Keratinocyte (primary cell): ENCODE measurements around the gene BOD1. TPM values are rescaled to one million over a fixed set of nuclear protein-coding genes. Genes with fewer than 3 reads are reported as not detected.

Experiments used
- DNase-seq: peaks from one replicate; pipeline ENCODE4 v3.0.0-alpha.2; 2011; ENCODE audit warnings: low read depth, missing footprints, low spot score
- FAIRE-seq: peaks from 2 replicates; lab custom pipeline; 2011; peaks lifted over from hg19 to GRCh38; lab: Jason Lieb, UNC
- H2AFZ ChIP-seq: 2 replicates; pipeline ENCODE4 v1.6.0; 2012; ENCODE audit warnings: low read length, control low read depth, inconsistent platforms; ENCODE audit not compliant: control insufficient read depth
- H3K27ac ChIP-seq: 2 replicates; pipeline ENCODE4 v1.5.1; 2011; ENCODE audit warnings: low read length; ENCODE audit not compliant: control insufficient read depth, insufficient read depth
- H3K27me3 ChIP-seq: 3 replicates; pipeline ENCODE4 v1.6.0; 2011; ENCODE audit warnings: low read length; ENCODE audit not compliant: control insufficient read depth, insufficient read depth; ENCODE audit errors: extremely low read depth
- H3K36me3 ChIP-seq, 2 experiments: 2 replicates in 1 of 2; 3 replicates in 1 of 2; pipeline ENCODE4 v1.5.1; 2011; ENCODE audit warnings: low read length in 2 of 2, mild to moderate bottlenecking in 1 of 2; ENCODE audit not compliant: control insufficient read depth in 2 of 2, insufficient read depth in 2 of 2; ENCODE audit errors: extremely low read depth in 1 of 2
- H3K4me1 ChIP-seq: 3 replicates; pipeline ENCODE4 v1.5.1; 2011; ENCODE audit warnings: low read length; ENCODE audit not compliant: control insufficient read depth, insufficient read depth; ENCODE audit errors: extremely low read depth
- H3K4me2 ChIP-seq: 3 replicates; pipeline ENCODE4 v1.6.0; 2011; ENCODE audit warnings: low read depth, low read length; ENCODE audit not compliant: control insufficient read depth, insufficient read depth; ENCODE audit errors: extremely low read depth
- H3K4me3 ChIP-seq, 3 experiments: fragments of 200-600 bp in 1 of 3; sonication (generic) in 1 of 3; 2 replicates in 2 of 3; 3 replicates in 1 of 3; pipeline ENCODE4 v1.5.1; 2011 to 2016; ENCODE audit warnings: low read length in 3 of 3, mild to moderate bottlenecking in 3 of 3, control low read depth in 2 of 3, inconsistent platforms in 1 of 3, low read depth in 1 of 3, mixed read lengths in 1 of 3, mixed run types in 1 of 3, moderate library complexity in 1 of 3; ENCODE audit not compliant: control insufficient read depth in 2 of 3, insufficient read depth in 2 of 3; ENCODE audit errors: extremely low read depth in 1 of 3
- H3K79me2 ChIP-seq: 2 replicates; pipeline ENCODE4 v1.6.0; 2012; ENCODE audit warnings: low read length; ENCODE audit not compliant: control insufficient read depth, insufficient read depth
- H3K9ac ChIP-seq: 3 replicates; pipeline ENCODE4 v1.6.0; 2011; ENCODE audit warnings: low read length; ENCODE audit not compliant: control insufficient read depth, insufficient read depth; ENCODE audit errors: extremely low read depth
- H3K9me1 ChIP-seq: 3 replicates; pipeline ENCODE4 v1.6.0; 2011; ENCODE audit warnings: low read length; ENCODE audit not compliant: control insufficient read depth, insufficient read depth; ENCODE audit errors: extremely low read depth
- H3K9me3 ChIP-seq: 2 replicates; pipeline ENCODE4 v1.5.1; 2012; ENCODE audit warnings: low read depth, low read length; ENCODE audit not compliant: control insufficient read depth
- H4K20me1 ChIP-seq: 3 replicates; pipeline ENCODE4 v1.6.0; 2011; ENCODE audit warnings: low read length; ENCODE audit not compliant: control insufficient read depth, insufficient read depth; ENCODE audit errors: extremely low read depth
- EZH2 ChIP-seq: IDR thresholded peaks from one replicate; pipeline ENCODE4 v1.6.1; 2012; ENCODE audit warnings: inconsistent platforms, mild to moderate bottlenecking, low read length, moderate library complexity
- dilution Hi-C: fragments of 300-500 bp; cut with MboI; formaldehyde crosslinking; loops from one replicate; pipeline ENCODE4 v1.7.0; 2020; ENCODE audit warnings: low sequenced_read_pairs; ENCODE audit not compliant: extremely low pct_ligation_motif_present
- polyA plus RNA-seq, 5 experiments: library from polyadenylated mRNA; depleted of rRNA in 3 of 5; stranded (reverse) in 3 of 5; stranded (forward) in 1 of 5; unstranded in 1 of 5; fragments of >200 nt; gene quantifications; 1 replicate in 1 of 5; 2 replicates in 3 of 5; 3 replicates in 1 of 5; pipeline versions ENCODE4 v1.2.1 to v1.2.3, GENCODE V29; 2011 to 2012; ENCODE audit warnings: missing spikeins in 2 of 5, low read depth in 1 of 5, low replicate concordance in 1 of 5
- TF ChIP-seq, protein P1 (sequence below), 3 experiments: IDR thresholded peaks in 1 of 3; conservative IDR thresholded peaks in 1 of 3; optimal IDR thresholded peaks in 1 of 3; 2 replicates in 2 of 3; 3 replicates in 1 of 3; pipeline versions ENCODE3 to v1.5.1; 2011; ENCODE audit warnings: low read length in 3 of 3, mild to moderate bottlenecking in 3 of 3, moderate library complexity in 2 of 3, control low read depth in 1 of 3, inconsistent platforms in 1 of 3; ENCODE audit not compliant: insufficient read depth in 2 of 3; ENCODE audit errors: extremely low read depth in 1 of 3

The BOD1 gene
- polyA plus RNA-seq, 1 donor (not counting 4 experiments of a cell fraction or from before 2014, with no cell fraction given), result 46.8 TPM

DNA sequence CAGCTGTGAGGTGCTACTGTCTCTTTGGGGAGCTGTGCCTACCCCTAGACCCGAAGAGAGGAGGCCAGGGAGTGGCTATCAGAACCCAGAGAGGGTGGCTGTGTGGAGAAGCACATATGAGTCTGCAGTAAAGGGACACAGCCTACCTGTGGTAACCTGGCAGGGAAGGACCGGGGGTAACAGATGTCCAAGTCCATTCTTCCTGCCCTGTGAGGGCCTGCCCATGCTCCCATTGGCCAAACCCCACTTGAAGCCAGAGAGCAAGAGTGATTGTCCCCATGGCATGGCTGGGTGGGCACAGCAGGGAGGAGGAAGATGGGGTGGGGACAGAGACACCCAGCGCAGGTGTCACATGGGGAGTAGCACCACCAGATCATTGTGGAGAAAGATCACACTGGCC, 39.3 kb downstream of the BOD1 start:
- FAIRE-seq, result no peak
- Histone ChIP-seq H2AFZ (no peak overlapping the region), H3K9ac (no peak overlapping the region), H3K27ac (no peak overlapping the region), H3K9me1 (no peaks in the 10 kb centered on the region), H3K79me2 (no peaks in the 10 kb centered on the region), H3K4me1 (peaks cover 3% of the 10 kb centered on the region), H3K4me2 (no peak overlapping the region), H3K4me3 (no peak overlapping the region), H3K36me3 (no peaks in the 10 kb centered on the region), H4K20me1 (no peaks in the 10 kb centered on the region), H3K9me3 (peaks cover 5% of the 10 kb centered on the region), H3K27me3 (peaks cover 4% of the 10 kb centered on the region)
- TF ChIP-seq, protein P1, sequence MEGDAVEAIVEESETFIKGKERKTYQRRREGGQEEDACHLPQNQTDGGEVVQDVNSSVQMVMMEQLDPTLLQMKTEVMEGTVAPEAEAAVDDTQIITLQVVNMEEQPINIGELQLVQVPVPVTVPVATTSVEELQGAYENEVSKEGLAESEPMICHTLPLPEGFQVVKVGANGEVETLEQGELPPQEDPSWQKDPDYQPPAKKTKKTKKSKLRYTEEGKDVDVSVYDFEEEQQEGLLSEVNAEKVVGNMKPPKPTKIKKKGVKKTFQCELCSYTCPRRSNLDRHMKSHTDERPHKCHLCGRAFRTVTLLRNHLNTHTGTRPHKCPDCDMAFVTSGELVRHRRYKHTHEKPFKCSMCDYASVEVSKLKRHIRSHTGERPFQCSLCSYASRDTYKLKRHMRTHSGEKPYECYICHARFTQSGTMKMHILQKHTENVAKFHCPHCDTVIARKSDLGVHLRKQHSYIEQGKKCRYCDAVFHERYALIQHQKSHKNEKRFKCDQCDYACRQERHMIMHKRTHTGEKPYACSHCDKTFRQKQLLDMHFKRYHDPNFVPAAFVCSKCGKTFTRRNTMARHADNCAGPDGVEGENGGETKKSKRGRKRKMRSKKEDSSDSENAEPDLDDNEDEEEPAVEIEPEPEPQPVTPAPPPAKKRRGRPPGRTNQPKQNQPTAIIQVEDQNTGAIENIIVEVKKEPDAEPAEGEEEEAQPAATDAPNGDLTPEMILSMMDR (optimal IDR thresholded peaks at IDR 0.05 in 1 of 3, IDR thresholded peaks at IDR 0.05 in 1 of 3, conservative IDR thresholded peaks at IDR 0.05 in 1 of 3; ENCODE audit: extremely low read depth in 1 of 3, insufficient read depth in 2 of 3, low read length in 3 of 3), result no peak
- no peak for TF ChIP-seq EZH2
- no peak for DNase-seq
- dilution Hi-C loops, result no loop called here

DNA sequence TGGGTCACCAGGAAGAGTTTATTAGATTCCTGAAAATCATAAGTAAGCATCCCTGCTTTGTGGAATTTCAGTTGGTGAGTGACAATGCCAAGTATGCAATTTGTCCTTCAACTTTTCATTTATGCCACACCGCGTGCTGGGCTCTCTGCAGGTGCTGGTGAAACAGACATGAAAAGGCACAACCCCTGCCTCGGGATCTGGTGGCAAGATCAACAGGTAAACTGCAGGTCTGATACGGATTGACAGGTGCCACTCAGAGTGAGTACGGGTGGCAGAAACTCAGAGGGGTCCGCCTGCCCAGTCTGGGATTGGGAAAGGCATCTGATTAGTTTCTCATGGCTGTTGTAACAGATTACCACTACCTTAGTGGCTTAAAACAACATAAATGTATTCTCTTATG, 40.5 kb downstream of the BOD1 start:
- Histone ChIP-seq H4K20me1 (no peaks in the 10 kb centered on the region), H3K27ac (no peak overlapping the region), H3K9ac (no peak overlapping the region), H3K36me3 (no peaks in the 10 kb centered on the region), H3K4me3 (no peak overlapping the region), H3K9me1 (no peaks in the 10 kb centered on the region), H2AFZ (no peak overlapping the region), H3K27me3 (peaks cover 4% of the 10 kb centered on the region), H3K79me2 (no peaks in the 10 kb centered on the region), H3K4me1 (peaks cover 3% of the 10 kb centered on the region), H3K9me3 (peaks cover 5% of the 10 kb centered on the region), H3K4me2 (no peak overlapping the region)
- TF ChIP-seq, protein P1 (optimal IDR thresholded peaks at IDR 0.05 in 1 of 3, IDR thresholded peaks at IDR 0.05 in 1 of 3, conservative IDR thresholded peaks at IDR 0.05 in 1 of 3; ENCODE audit: extremely low read depth in 1 of 3, insufficient read depth in 2 of 3, low read length in 3 of 3), result no peak
- no peak for TF ChIP-seq EZH2
- DNase-seq, result no peak
- no peak for FAIRE-seq
- dilution Hi-C loops, result no loop called here
